HepG2 (cell line): ENCODE measurements around the gene VSIG2. TPM values are rescaled to one million over a fixed set of nuclear protein-coding genes. Genes with fewer than 3 reads are reported as not detected.

ENCODE experiments used
- ARID4A ChIP-seq: sonication (generic); formaldehyde crosslinking; IDR thresholded peaks from 2 replicates; pipeline ENCODE4 v1.5.0; 2020; ENCODE audit warnings: mild to moderate bottlenecking, missing genetic modification reagents, borderline replicate concordance
- ASH2L ChIP-seq: fragments of 300-600, 200-600 bp; sonication (generic); IDR thresholded peaks from 2 replicates; pipeline ENCODE4 v1.7.0; 2017; ENCODE audit warnings: low read depth, mild to moderate bottlenecking, moderate library complexity, mixed read lengths, low read length; ENCODE audit not compliant: insufficient read length
- MLX ChIP-seq: IDR thresholded peaks from 2 replicates; pipeline ENCODE4 v1.6.1; 2016
- MLXIP ChIP-seq: sonication (generic); formaldehyde crosslinking; IDR thresholded peaks from 2 replicates; pipeline ENCODE4 v1.9.0; 2021; ENCODE audit warnings: missing genetic modification reagents, borderline replicate concordance
- TARDBP ChIP-seq: sonication (generic); formaldehyde crosslinking; IDR thresholded peaks from 2 replicates; pipeline ENCODE4 v1.8.0; 2022; ENCODE audit warnings: mild to moderate bottlenecking, missing genetic modification reagents
- TBX2 ChIP-seq: sonication (generic); formaldehyde crosslinking; IDR thresholded peaks from 2 replicates; pipeline ENCODE4 v1.5.0; 2020; ENCODE audit warnings: missing genetic modification reagents, mild to moderate bottlenecking, borderline replicate concordance
- TEF ChIP-seq: sonication (generic); formaldehyde crosslinking; IDR thresholded peaks from 2 replicates; pipeline ENCODE4 v1.5.0; 2020; ENCODE audit warnings: missing genetic modification reagents
- THAP11 ChIP-seq: IDR thresholded peaks from 2 replicates; pipeline ENCODE4 v1.6.1; 2016; ENCODE audit warnings: missing biosample characterization, missing genetic modification reagents
- ZNF280D ChIP-seq: sonication (generic); formaldehyde crosslinking; IDR thresholded peaks from 2 replicates; pipeline ENCODE4 v1.5.1; 2020; ENCODE audit warnings: mild to moderate bottlenecking, missing genetic modification reagents
- polyA plus RNA-seq, 8 experiments: library from polyadenylated mRNA; depleted of rRNA in 3 of 8; stranded (reverse) in 7 of 8; unstranded in 1 of 8; fragments of >200 nt; fragmentation: Illumina TruSeq in 4 of 8; extraction: Trizol in 4 of 8; gene quantifications; 2 replicates each; pipeline versions ENCODE4 v1.2.1 to v1.2.3, GENCODE V29; 2011 to 2016; ENCODE audit warnings: low read depth in 4 of 8, missing spikeins in 1 of 8, mixed read lengths in 1 of 8; ENCODE audit not compliant: insufficient read depth in 1 of 8
- total RNA-seq, 5 experiments: library from RNA; depleted of rRNA; stranded (reverse); fragments of >200 nt; fragmentation: Illumina TruSeq; extraction: Trizol; gene quantifications; 2 replicates each; pipeline ENCODE4 v1.2.3, GENCODE V29; 2016; ENCODE audit warnings: low read depth in 1 of 5

The VSIG2 gene
- total and polyA plus RNA-seq, 2 of the 13 experiments (the other 11 are each of a cell fraction or from before 2014, with no cell fraction given): 0.80 to 2.7 TPM

GRCh38 chr11:124746621-124747243 is 5.3 kb downstream of the VSIG2 start (continued):
- TF ChIP-seq MLXIP (CRISPR knock-in tag) (no peak), TBX2 (CRISPR knock-in tag) (peak; percentile 44; the same call in 1 of the 2 replicates), ARID4A (CRISPR knock-in tag) (peak; percentile 72; the same call in 1 of the 2 replicates), THAP11 (CRISPR knock-in tag) (peak; percentile 41; the same call in 1 of the 2 replicates), TARDBP (CRISPR knock-in tag) (peak; percentile 74; the same call in 1 of the 2 replicates), ZNF280D (CRISPR knock-in tag) (no peak), MLX (CRISPR knock-in tag) (0 out of 2 replicates have a peak, but pooled peaks have one; percentile 36), TEF (0 out of 2 replicates have a peak, but pooled peaks have one; percentile 49), ASH2L (peak; percentile 40)
